Colonic mucosa (tissue), 4 donors: ENCODE data around the gene FPR3. TPM values are rescaled to one million over a fixed set of nuclear protein-coding genes. Genes with fewer than 3 reads are reported as not detected.

ENCODE experiments used
- DNase-seq: peaks from one replicate; pipeline ENCODE4 v3.0.0-alpha.2; 2020
- H3K27ac ChIP-seq: fragments of 200-600 bp; one replicate; pipeline ENCODE4 v1.8.0; 2021
- H3K27me3 ChIP-seq: fragments of 200-600 bp; one replicate; pipeline ENCODE4 v1.8.0; 2021
- H3K36me3 ChIP-seq: fragments of 200-600 bp; one replicate; pipeline ENCODE4 v1.8.0; 2021
- H3K4me1 ChIP-seq: fragments of 200-600 bp; one replicate; pipeline ENCODE4 v1.8.0; 2021; ENCODE audit warnings: mild to moderate bottlenecking
- H3K4me3 ChIP-seq: fragments of 200-600 bp; one replicate; pipeline ENCODE4 v1.8.0; 2021
- H3K9ac ChIP-seq, 2 donors: one replicate each; pipeline ENCODE4 v1.7.0; 2013; ENCODE audit warnings: control low read depth in 2 of 2, low read depth in 2 of 2, low read length in 2 of 2
- H3K9me3 ChIP-seq: fragments of 200-600 bp; one replicate; pipeline ENCODE4 v1.8.0; 2021
- CTCF ChIP-seq: fragments of 200-600 bp; IDR thresholded peaks from one replicate; pipeline ENCODE4 v1.8.0; 2022; ENCODE audit warnings: antibody characterized with exemption, mild to moderate bottlenecking
- intact Hi-C: fragments of 100-400 bp; cut with DNase I; formaldehyde crosslinking; loops from one replicate; pipeline ENCODE4 v1.14.1; 2022
- total RNA-seq, 2 donors: library from RNA; stranded (reverse); fragmentation: NEBNext Ultra II Directional in 1 of 2; extraction: Animal tissue kit (Norgen Biotek cat#: 25700) in 1 of 2; gene quantifications; one replicate each; pipeline ENCODE4 v1.2.1, GENCODE V29; 2021
- donor health status: healthy.
- donor health status: DM: no; HTN: no; CAD: no.
- donor health status: DM: no; HTN: no; CAD: no.

The FPR3 gene
- total RNA-seq, 2 donors from 2014 or later, result 1.3 to 7.1 TPM

DNA sequence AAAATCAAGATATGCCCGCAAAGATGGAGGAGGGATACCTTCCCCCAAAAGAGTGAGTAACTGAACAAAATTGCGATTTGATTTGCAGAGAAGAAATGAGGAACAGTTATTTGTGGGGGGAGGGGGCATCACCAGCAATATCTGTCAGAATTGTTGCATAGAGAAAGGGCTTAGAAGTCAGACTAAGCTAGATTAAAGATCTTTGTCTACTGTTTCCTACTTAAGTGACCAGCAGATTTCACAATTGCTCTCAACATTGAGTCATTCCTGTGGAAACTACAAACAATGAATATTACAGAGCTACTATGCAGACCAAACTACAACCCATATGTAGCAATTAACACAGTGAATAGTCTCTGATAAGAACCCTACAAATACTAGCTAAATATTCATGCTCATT lies 27.4 kb downstream of the FPR3 start:
- no peaks in the 10 kb centered on the region for H3K27me3 ChIP-seq
- no peaks in the 10 kb centered on the region for H3K36me3 ChIP-seq
- no peaks in the 10 kb centered on the region for H3K4me1 ChIP-seq
- no peaks in the 10 kb centered on the region for H3K9me3 ChIP-seq
- no peak overlapping the region for H3K27ac ChIP-seq
- H3K4me3 ChIP-seq, result no peak overlapping the region
- no peak for TF ChIP-seq CTCF
- no peak overlapping the region for H3K9ac ChIP-seq
- intact Hi-C loops, result no loop called here
- no peak for DNase-seq

- no peak overlapping the region for H3K4me3 ChIP-seq
- no peak for TF ChIP-seq CTCF
- H3K9ac ChIP-seq, result no peak overlapping the region
- no peaks in the 10 kb centered on the region for H3K27me3 ChIP-seq
- no peaks in the 10 kb centered on the region for H3K4me1 ChIP-seq
- DNase-seq, result no peak
- no peaks in the 10 kb centered on the region for H3K36me3 ChIP-seq
- no peak overlapping the region for H3K27ac ChIP-seq
- intact Hi-C loops, result no loop called here
- no peaks in the 10 kb centered on the region for H3K9me3 ChIP-seq
Observed at GRCh38 chr19:51822946-51823345, 28.0 kb downstream of the FPR3 start.

- Histone ChIP-seq H3K36me3 (no peaks in the 10 kb centered on the region), H3K4me1 (no peaks in the 10 kb centered on the region), H3K27ac (no peak overlapping the region), H3K27me3 (no peaks in the 10 kb centered on the region), H3K9ac (no peak overlapping the region), H3K4me3 (no peak overlapping the region), H3K9me3 (no peaks in the 10 kb centered on the region)
- intact Hi-C loops, result no loop called here
- TF ChIP-seq CTCF, result no peak
- DNase-seq, result no peak
Observed at GRCh38 chr19:51824281-51825005, 29.5 kb downstream of the FPR3 start.

DNA sequence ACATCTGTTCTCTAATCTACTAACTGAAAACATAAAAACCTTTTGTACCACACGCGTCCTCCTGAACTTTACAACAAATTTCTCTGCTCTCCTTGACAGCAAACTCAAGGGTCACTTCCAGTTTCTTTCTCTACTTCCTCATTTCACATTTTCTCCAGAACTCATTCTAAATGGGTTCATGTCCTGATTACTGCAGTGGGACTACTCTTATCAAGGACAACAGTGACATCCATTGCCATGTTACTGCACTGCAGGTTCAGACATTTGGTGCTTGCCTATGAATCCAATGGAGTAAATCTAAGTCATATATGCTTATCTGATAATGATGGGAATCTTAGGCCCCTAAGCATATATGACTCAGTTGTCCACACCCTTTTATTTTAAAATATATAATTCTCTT lies 35.3 kb downstream of the FPR3 start:
- Histone ChIP-seq H3K9ac (no peak overlapping the region), H3K4me1 (no peaks in the 10 kb centered on the region), H3K36me3 (no peaks in the 10 kb centered on the region), H3K9me3 (no peaks in the 10 kb centered on the region), H3K27me3 (no peaks in the 10 kb centered on the region), H3K4me3 (no peak overlapping the region), H3K27ac (no peak overlapping the region)
- TF ChIP-seq CTCF, result no peak
- DNase-seq, result no peak
- intact Hi-C loops, result no loop called here

GRCh38 chr19:51837145-51837544 lies 42.2 kb downstream of the FPR3 start:
- Histone ChIP-seq H3K4me1 (no peaks in the 10 kb centered on the region), H3K9ac (no peak overlapping the region), H3K27me3 (no peaks in the 10 kb centered on the region), H3K27ac (no peak overlapping the region), H3K4me3 (no peak overlapping the region), H3K9me3 (no peaks in the 10 kb centered on the region), H3K36me3 (no peaks in the 10 kb centered on the region)
- DNase-seq, result no peak
- TF ChIP-seq CTCF, result no peak
- intact Hi-C loops, result no loop called here
